PC-3 (cell line): ENCODE results near the gene MMRN2. TPM values are rescaled to one million over a fixed set of nuclear protein-coding genes. Genes with fewer than 3 reads are reported as not detected.

Experiments
- ATAC-seq: fragments of 200-7000 bp; cut with Tn5 transposase; 2 replicates; pipeline ENCODE4 v1.9.1; 2020; ENCODE audit warnings: mild to moderate bottlenecking, moderate library complexity
- BruUV-seq: library from RNA; stranded (reverse); fragments of 400-500 nt; replicated peaks from 2 replicates; lab custom pipeline; 2021; lab: Mats Ljungman, UMichigan
- CTCF ChIA-PET: fragments of 300-600 bp; sonication (Branson Sonifier 250); formaldehyde crosslinking; loops from one replicate; lab custom pipeline; 2022; ENCODE audit warnings: antibody characterized with exemption; lab: Charles Lee
- POLR2A ChIA-PET: fragments of 300-600 bp; sonication (Branson Sonifier 250); formaldehyde crosslinking; loops from one replicate; lab custom pipeline; 2022; ENCODE audit warnings: antibody characterized with exemption; ENCODE audit not compliant: unreplicated experiment; lab: Charles Lee
- DNase-seq: peaks from one replicate; pipeline ENCODE4 v3.0.0-alpha.2; 2015
- H2AFZ ChIP-seq: fragments of 300-600 bp; sonication (generic); 2 replicates; pipeline ENCODE4 v1.6.0; 2016; ENCODE audit warnings: antibody characterized with exemption, low read length
- H3F3A ChIP-seq: fragments of 300-600 bp; sonication (generic); one replicate; pipeline ENCODE4 v1.6.0; 2017; ENCODE audit warnings: antibody characterized with exemption, low read length, control low read depth, mild to moderate bottlenecking; ENCODE audit not compliant: unreplicated experiment
- H3K27ac ChIP-seq: fragments of 300-600 bp; sonication (generic); 2 replicates; pipeline ENCODE4 v1.5.1; 2016; ENCODE audit warnings: mild to moderate bottlenecking, low read length
- H3K27me3 ChIP-seq: fragments of 300-600 bp; sonication (generic); 2 replicates; pipeline ENCODE4 v1.6.1; 2016; ENCODE audit warnings: low read length, mixed read lengths
- H3K36me3 ChIP-seq: fragments of 300-600 bp; sonication (generic); 2 replicates; pipeline ENCODE4 v1.6.1; 2016; ENCODE audit warnings: low read depth, mixed run types, low read length, mixed read lengths
- H3K4me1 ChIP-seq: fragments of 300-600 bp; sonication (generic); 2 replicates; pipeline ENCODE4 v1.5.1; 2016; ENCODE audit warnings: low read length; ENCODE audit not compliant: insufficient read depth
- H3K4me2 ChIP-seq: fragments of 300-600 bp; sonication (generic); 2 replicates; pipeline ENCODE4 v1.6.0; 2016; ENCODE audit warnings: low read length
- H3K4me3 ChIP-seq: fragments of 300-600 bp; sonication (generic); 2 replicates; pipeline ENCODE4 v1.5.1; 2016; ENCODE audit warnings: mild to moderate bottlenecking, low read length, mixed read lengths
- H3K79me2 ChIP-seq: fragments of 300-600 bp; sonication (generic); 2 replicates; pipeline ENCODE4 v1.6.1; 2017; ENCODE audit warnings: low read length, mixed read lengths
- H3K9ac ChIP-seq: fragments of 300-600 bp; sonication (generic); 2 replicates; pipeline ENCODE4 v1.6.0; 2016; ENCODE audit warnings: mild to moderate bottlenecking, low read length
- H3K9me2 ChIP-seq: fragments of 300-600 bp; sonication (generic); replicated peaks from 2 replicates; pipeline ENCODE4 v1.6.1; 2016; ENCODE audit warnings: mixed run types, low read length, mixed read lengths
- H3K9me3 ChIP-seq: fragments of 300-600 bp; sonication (generic); 2 replicates; pipeline ENCODE4 v1.6.1; 2016; ENCODE audit warnings: low read length, mixed read lengths
- H4K20me1 ChIP-seq: fragments of 300-600 bp; sonication (generic); 2 replicates; pipeline ENCODE4 v1.6.1; 2016; ENCODE audit warnings: low read length, mixed read lengths
- EZH2 ChIP-seq: fragments of 300-600 bp; sonication (generic); IDR thresholded peaks from one replicate; pipeline ENCODE4 v1.6.1; 2017; ENCODE audit warnings: antibody characterized with exemption, mild to moderate bottlenecking, low read length; ENCODE audit not compliant: unreplicated experiment
- EZH2phosphoT487 ChIP-seq: fragments of 300-600 bp; sonication (generic); IDR thresholded peaks from 2 replicates; pipeline ENCODE4 v1.6.1; 2018; ENCODE audit warnings: mild to moderate bottlenecking, antibody characterized with exemption, low read length, borderline replicate concordance
- intact Hi-C: fragments of 100-400 bp; cut with micrococcal nuclease; formaldehyde crosslinking; loops from 2 replicates; pipeline ENCODE4 v1.9.0; 2023
- total RNA-seq: library from RNA; depleted of rRNA; stranded (reverse); fragments of >200 nt; gene quantifications from 2 replicates; pipeline ENCODE4 v1.2.3, GENCODE V29; 2014
- TF ChIP-seq, protein P1 (sequence below): fragments of 300-600 bp; sonication (generic); conservative IDR thresholded peaks from 2 replicates; pipeline ENCODE4 v1.5.1; 2017; ENCODE audit warnings: antibody characterized with exemption, low read depth, mild to moderate bottlenecking, low read length

The MMRN2 gene
- total RNA-seq, 1 experiment from 2014 or later: 1.9 TPM

DNA sequence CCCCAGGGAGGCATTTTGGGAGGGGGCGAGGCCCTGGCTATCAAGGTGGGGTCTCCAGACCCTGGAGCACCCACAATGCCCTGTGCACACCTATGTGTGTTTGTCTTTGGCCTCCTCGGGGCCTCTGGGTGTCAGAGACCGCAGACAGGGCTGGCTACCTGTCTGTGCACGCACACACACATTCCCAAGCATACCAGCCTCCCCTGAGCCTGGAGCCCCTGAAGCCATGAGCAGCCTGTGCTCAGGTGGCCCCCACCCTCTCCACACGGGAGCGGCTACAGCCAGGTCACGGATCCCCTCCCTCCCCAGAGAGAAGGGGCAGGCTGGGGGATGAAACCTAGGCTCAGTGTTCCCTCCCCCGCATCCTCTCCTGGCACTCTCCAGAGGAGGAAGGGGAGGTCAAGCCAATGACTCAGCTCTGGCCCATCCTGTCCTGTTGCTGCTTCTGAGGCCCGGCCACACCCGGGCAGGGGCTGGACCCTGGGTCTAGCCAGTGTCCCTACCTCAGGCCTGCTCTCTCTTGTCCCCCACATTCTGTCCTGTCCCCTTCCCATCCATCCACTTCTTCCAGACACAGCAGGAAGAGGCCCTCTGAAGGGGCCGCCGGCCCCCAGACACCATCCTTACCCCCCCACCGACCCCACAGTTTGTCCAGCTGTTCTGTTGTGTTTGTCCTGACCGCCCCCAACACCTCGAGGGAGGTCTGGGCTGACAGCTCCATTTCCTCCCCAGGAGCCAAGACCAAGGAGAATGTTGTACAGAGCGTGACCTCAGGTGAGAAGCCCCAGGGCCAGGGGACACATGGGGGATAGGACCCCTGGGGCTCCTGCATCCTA is 1.7 kb upstream of the MMRN2 start:
- no peak overlapping the region for H3K4me3 ChIP-seq
- no peak overlapping the region for H3K9ac ChIP-seq
- peaks cover 33% of the 10 kb centered on the region for H3K4me1 ChIP-seq
- peak; percentile 78 for ATAC-seq
- peak; percentile 51 for DNase-seq
- H2AFZ ChIP-seq: 0 out of 2 replicates have a peak overlapping the region, but pooled peaks have one; percentile 42
- H3F3A ChIP-seq: no peaks in the 10 kb centered on the region
- peak overlapping the region; percentile 39; the same call in 1 of the 2 replicates for H3K27ac ChIP-seq
- H3K79me2 ChIP-seq: no peaks in the 10 kb centered on the region
- ChIA-PET POLR2A (no interaction called here), CTCF (no interaction called here)
- H3K27me3 ChIP-seq: no peaks in the 10 kb centered on the region
- H3K36me3 ChIP-seq: no peaks in the 10 kb centered on the region
- intact Hi-C loops: no loop called here
- no peaks in the 10 kb centered on the region for H3K9me2 ChIP-seq
- BruUV-seq: no TSS peak
- H4K20me1 ChIP-seq: no peaks in the 10 kb centered on the region
- TF ChIP-seq EZH2phosphoT487 (no peak), EZH2 (no peak)
- TF ChIP-seq, protein P1, sequence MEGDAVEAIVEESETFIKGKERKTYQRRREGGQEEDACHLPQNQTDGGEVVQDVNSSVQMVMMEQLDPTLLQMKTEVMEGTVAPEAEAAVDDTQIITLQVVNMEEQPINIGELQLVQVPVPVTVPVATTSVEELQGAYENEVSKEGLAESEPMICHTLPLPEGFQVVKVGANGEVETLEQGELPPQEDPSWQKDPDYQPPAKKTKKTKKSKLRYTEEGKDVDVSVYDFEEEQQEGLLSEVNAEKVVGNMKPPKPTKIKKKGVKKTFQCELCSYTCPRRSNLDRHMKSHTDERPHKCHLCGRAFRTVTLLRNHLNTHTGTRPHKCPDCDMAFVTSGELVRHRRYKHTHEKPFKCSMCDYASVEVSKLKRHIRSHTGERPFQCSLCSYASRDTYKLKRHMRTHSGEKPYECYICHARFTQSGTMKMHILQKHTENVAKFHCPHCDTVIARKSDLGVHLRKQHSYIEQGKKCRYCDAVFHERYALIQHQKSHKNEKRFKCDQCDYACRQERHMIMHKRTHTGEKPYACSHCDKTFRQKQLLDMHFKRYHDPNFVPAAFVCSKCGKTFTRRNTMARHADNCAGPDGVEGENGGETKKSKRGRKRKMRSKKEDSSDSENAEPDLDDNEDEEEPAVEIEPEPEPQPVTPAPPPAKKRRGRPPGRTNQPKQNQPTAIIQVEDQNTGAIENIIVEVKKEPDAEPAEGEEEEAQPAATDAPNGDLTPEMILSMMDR: no peak
- no peaks in the 10 kb centered on the region for H3K9me3 ChIP-seq
- H3K4me2 ChIP-seq: peak overlapping the region; percentile 57

GRCh38 chr10:86958116-86958900 is 893 bp upstream of the MMRN2 start, which contains the start of gene SNCG:
Gene SNCG (plus strand): TSS chr10:86958599. CDS start chr10:86958698, 99 bp downstream.
- no peaks in the 10 kb centered on the region for H3K9me3 ChIP-seq

More at GRCh38 chr10:86958116-86958900, 893 bp upstream of the MMRN2 start, which contains the start of gene SNCG:
- Histone ChIP-seq H3K4me2 (peak within 1 kb of the TSS; percentile 57), H3K4me1 (peaks cover 33% of the 10 kb centered on the region), H3K27ac (peak within 1 kb of the TSS; percentile 39; the same call in 1 of the 2 replicates), H3F3A (no peaks in the 10 kb centered on the region), H4K20me1 (no peaks in the 10 kb centered on the region), H3K27me3 (no peaks in the 10 kb centered on the region), H3K9me2 (no peaks in the 10 kb centered on the region), H3K79me2 (no peaks in the 10 kb centered on the region), H3K36me3 (no peaks in the 10 kb centered on the region), H2AFZ (0 out of 2 replicates have a peak within 1 kb of the TSS, but pooled peaks have one; percentile 42), H3K9ac (no peak within 1 kb of the TSS), H3K4me3 (no peak within 1 kb of the TSS)
- no peak for DNase-seq
- BruUV-seq: no TSS peak
- TF ChIP-seq EZH2: no peak
- no peak for TF ChIP-seq EZH2phosphoT487
- TF ChIP-seq, protein P1: no peak
- ChIA-PET CTCF (no interaction called here), POLR2A (no interaction called here)
- no peak for ATAC-seq
- intact Hi-C loops: no loop called here
